ENCODE data around the gene LHFPL2.

LHFPL2 gene

DNA sequence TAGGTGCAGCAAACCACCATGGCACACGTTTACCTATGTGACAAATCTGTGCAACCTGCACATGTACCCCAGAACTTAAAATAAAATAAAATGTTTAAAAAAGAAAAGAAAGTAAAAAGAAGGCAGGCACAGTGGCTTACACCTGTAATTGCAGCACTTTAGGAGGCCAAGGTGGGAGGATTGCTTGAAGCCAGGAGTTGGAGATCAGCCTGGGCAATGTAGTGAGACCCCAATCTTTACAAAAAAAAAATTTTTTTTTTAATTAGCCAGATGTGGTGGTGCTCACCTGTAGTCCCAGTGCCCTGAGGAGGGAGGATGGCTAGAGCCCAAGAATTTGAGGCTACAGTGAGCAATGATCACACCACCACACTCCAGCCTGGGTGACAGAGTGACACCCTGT lies 12.5 kb upstream of the LHFPL2 start:
- H3K9ac ChIP-seq (ENCODE audit: low read length): no peak overlapping the region
- H3K36me3 ChIP-seq (ENCODE audit: low read length): peaks cover 14% of the 10 kb centered on the region; the same call in 1 of the 2 replicates
- 0 out of 2 replicates have a peak, but pooled peaks cover 11% of the 10 kb centered on the region for H3K79me2 ChIP-seq (ENCODE audit: insufficient read depth, low read length)
- H3K27me3 ChIP-seq (ENCODE audit: low read length): no peaks in the 10 kb centered on the region
- no peaks in the 10 kb centered on the region for H3K9me3 ChIP-seq (ENCODE audit: insufficient read depth, low read length)
- peak overlapping the region; percentile 3; the same call in 1 of the 2 replicates for H3K27ac ChIP-seq (ENCODE audit: low read depth, low read length)
- no peaks in the 10 kb centered on the region for H4K20me1 ChIP-seq (ENCODE audit: low read depth, low read length)
- H3F3A ChIP-seq (ENCODE audit: insufficient read depth): peaks cover 11% of the 10 kb centered on the region; the same call in 1 of the 2 replicates
- H2AFZ ChIP-seq (ENCODE audit: low read depth, low read length, severe bottlenecking): no peak overlapping the region
- H3K4me3 ChIP-seq (ENCODE audit: insufficient read depth, low read length, poor library complexity, severe bottlenecking): no peak overlapping the region
- H3K9me2 ChIP-seq (replicated peaks; ENCODE audit: insufficient read depth, low read length): no peaks in the 10 kb centered on the region
- TF ChIP-seq EZH2phosphoT487 (conservative IDR thresholded peaks at IDR 0.05; ENCODE audit: low read length): no peak
- TF ChIP-seq, protein P1, sequence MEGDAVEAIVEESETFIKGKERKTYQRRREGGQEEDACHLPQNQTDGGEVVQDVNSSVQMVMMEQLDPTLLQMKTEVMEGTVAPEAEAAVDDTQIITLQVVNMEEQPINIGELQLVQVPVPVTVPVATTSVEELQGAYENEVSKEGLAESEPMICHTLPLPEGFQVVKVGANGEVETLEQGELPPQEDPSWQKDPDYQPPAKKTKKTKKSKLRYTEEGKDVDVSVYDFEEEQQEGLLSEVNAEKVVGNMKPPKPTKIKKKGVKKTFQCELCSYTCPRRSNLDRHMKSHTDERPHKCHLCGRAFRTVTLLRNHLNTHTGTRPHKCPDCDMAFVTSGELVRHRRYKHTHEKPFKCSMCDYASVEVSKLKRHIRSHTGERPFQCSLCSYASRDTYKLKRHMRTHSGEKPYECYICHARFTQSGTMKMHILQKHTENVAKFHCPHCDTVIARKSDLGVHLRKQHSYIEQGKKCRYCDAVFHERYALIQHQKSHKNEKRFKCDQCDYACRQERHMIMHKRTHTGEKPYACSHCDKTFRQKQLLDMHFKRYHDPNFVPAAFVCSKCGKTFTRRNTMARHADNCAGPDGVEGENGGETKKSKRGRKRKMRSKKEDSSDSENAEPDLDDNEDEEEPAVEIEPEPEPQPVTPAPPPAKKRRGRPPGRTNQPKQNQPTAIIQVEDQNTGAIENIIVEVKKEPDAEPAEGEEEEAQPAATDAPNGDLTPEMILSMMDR (IDR thresholded peaks at IDR 0.05; ENCODE audit: insufficient read depth, low read length, poor library complexity, severe bottlenecking): no peak
- H3K4me2 ChIP-seq (ENCODE audit: low read depth, low read length, poor library complexity, severe bottlenecking): peak overlapping the region; percentile 11

DNA sequence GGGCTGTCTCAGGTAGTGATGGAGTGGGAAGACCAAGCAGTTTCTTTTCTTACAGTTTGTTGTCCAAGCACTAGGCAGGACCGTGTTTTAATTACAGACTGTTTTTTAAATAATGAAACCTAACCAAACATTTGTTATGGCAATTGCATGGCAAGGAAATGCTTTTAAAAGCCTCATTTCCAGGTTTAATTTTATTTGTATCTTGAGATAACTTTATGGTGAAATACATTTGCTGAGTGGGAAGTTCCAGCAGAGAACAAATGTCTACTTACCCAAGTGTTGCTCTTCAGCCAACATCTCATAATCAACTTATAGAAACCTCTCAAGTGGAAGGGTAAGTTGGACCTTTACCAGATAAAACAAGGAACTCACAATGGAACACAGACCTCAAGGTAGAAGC lies 11.8 kb upstream of the LHFPL2 start:
- Histone ChIP-seq H3K27me3 (ENCODE audit: low read length) (no peaks in the 10 kb centered on the region), H3K36me3 (ENCODE audit: low read length) (peaks cover 14% of the 10 kb centered on the region; the same call in 1 of the 2 replicates), H3K79me2 (ENCODE audit: insufficient read depth, low read length) (0 out of 2 replicates have a peak, but pooled peaks cover 11% of the 10 kb centered on the region), H3F3A (ENCODE audit: insufficient read depth) (peaks cover 11% of the 10 kb centered on the region; the same call in 1 of the 2 replicates), H3K27ac (ENCODE audit: low read depth, low read length) (no peak overlapping the region; the same call in 1 of the 2 replicates), H3K9ac (ENCODE audit: low read length) (no peak overlapping the region), H4K20me1 (ENCODE audit: low read depth, low read length) (no peaks in the 10 kb centered on the region), H3K4me2 (ENCODE audit: low read depth, low read length, poor library complexity, severe bottlenecking) (no peak overlapping the region), H3K9me2 (replicated peaks; ENCODE audit: insufficient read depth, low read length) (no peaks in the 10 kb centered on the region), H2AFZ (ENCODE audit: low read depth, low read length, severe bottlenecking) (no peak overlapping the region), H3K4me3 (ENCODE audit: insufficient read depth, low read length, poor library complexity, severe bottlenecking) (no peak overlapping the region), H3K9me3 (ENCODE audit: insufficient read depth, low read length) (no peaks in the 10 kb centered on the region)
- no peak for TF ChIP-seq EZH2phosphoT487 (conservative IDR thresholded peaks at IDR 0.05; ENCODE audit: low read length)
- TF ChIP-seq, protein P1 (IDR thresholded peaks at IDR 0.05; ENCODE audit: insufficient read depth, low read length, poor library complexity, severe bottlenecking): no peak

DNA sequence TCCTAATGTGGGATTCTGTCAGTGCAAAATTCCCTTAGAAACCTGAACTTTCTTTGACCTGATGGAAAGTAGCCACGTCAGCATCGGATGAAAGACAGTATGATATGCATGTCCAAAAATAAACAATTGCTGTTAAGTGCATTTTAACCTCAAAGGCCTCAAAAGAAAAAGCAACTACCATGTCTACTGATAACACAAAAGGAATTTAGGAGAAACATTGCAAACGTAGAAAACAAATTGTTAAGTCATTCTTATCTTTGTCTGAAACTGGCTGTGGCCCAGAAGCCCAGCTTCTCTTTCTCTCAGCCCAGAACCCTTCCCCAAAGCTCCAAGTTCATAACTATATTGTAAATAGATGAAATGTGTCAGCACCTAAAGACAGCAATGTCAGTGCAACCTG lies 11.1 kb upstream of the LHFPL2 start:
- H3K36me3 ChIP-seq (ENCODE audit: low read length): peaks cover 14% of the 10 kb centered on the region; the same call in 1 of the 2 replicates
- H3K4me3 ChIP-seq (ENCODE audit: insufficient read depth, low read length, poor library complexity, severe bottlenecking): no peak overlapping the region
- no peak overlapping the region for H3K4me2 ChIP-seq (ENCODE audit: low read depth, low read length, poor library complexity, severe bottlenecking)
- no peak overlapping the region for H3K9ac ChIP-seq (ENCODE audit: low read length)
- H4K20me1 ChIP-seq (ENCODE audit: low read depth, low read length): no peaks in the 10 kb centered on the region
- no peaks in the 10 kb centered on the region for H3K27me3 ChIP-seq (ENCODE audit: low read length)
- 0 out of 2 replicates have a peak, but pooled peaks cover 11% of the 10 kb centered on the region for H3K79me2 ChIP-seq (ENCODE audit: insufficient read depth, low read length)
- no peaks in the 10 kb centered on the region for H3K9me2 ChIP-seq (replicated peaks; ENCODE audit: insufficient read depth, low read length)
- TF ChIP-seq EZH2phosphoT487 (conservative IDR thresholded peaks at IDR 0.05; ENCODE audit: low read length): no peak
- TF ChIP-seq, protein P1 (IDR thresholded peaks at IDR 0.05; ENCODE audit: insufficient read depth, low read length, poor library complexity, severe bottlenecking): no peak
- H2AFZ ChIP-seq (ENCODE audit: low read depth, low read length, severe bottlenecking): no peak overlapping the region
- no peak overlapping the region for H3K27ac ChIP-seq (ENCODE audit: low read depth, low read length)
- H3F3A ChIP-seq (ENCODE audit: insufficient read depth): peaks cover 11% of the 10 kb centered on the region; the same call in 1 of the 2 replicates
- no peaks in the 10 kb centered on the region for H3K9me3 ChIP-seq (ENCODE audit: insufficient read depth, low read length)
